ENCODE results near the gene AMBN.

AMBN gene, protein sequence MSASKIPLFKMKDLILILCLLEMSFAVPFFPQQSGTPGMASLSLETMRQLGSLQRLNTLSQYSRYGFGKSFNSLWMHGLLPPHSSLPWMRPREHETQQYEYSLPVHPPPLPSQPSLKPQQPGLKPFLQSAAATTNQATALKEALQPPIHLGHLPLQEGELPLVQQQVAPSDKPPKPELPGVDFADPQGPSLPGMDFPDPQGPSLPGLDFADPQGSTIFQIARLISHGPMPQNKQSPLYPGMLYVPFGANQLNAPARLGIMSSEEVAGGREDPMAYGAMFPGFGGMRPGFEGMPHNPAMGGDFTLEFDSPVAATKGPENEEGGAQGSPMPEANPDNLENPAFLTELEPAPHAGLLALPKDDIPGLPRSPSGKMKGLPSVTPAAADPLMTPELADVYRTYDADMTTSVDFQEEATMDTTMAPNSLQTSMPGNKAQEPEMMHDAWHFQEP

DNA sequence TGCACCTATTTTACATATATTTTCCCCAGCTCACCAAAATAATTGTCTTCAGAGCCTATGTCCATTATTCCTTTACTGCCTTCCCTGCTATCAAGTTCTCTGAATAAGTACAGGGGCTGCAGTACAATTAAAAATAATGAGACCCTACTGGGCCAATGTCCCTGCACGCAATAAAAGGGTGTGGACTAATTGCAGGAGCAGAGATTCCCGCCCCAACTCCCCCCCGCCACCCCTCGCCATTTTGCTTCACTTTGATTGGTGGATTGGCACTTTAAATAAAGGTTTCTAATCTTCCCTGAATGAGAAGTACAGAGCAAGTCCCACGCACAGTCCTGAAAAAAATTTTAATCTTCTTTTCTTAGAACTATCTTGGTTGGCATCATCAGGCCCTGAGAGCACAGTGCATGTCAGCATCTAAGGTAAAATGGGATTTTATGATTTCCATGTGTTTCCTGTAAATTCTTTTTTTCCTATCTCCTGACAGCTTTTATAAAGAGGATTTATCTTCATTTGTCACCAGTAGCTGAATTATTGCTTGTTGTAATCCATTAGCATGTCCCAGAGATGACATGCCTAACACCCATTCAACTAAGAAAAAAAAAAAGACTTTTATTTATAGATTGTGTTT lies at the start of gene AMBN:
TSS of gene AMBN (plus strand) at position 302 of the 628 bp plus-strand sequence. CDS start at position 405, 103 bp downstream.
- no peak for DNase-seq

DNA sequence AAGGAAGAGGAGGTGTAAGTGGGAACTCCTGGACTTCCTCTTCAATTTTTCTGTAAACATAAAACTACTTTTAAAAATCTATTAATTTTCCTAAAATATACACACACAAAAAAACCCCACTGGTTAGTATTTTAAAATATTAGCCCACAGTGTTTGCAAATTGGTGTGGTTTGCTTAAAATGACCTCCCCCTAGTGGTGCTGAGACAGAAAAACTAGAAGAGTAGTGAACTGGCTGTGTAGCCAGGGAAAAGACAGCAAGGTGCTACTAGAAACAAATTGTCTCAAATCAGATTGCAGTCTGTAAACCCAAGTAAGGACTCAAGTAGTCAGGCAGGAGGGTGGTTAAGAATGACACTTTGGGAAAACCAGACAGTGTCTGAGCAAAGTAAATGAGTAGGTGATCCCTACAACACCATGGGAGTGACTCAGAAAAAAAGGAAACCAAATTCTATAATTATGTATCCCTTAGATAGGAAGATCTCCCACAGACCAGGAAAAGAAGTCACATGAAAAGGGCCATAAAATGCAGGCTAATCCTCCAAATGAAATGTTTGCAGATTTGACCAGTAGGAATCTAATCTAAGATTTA lies 47.7 kb upstream of the AMBN start:
- no peak for DNase-seq

DNA sequence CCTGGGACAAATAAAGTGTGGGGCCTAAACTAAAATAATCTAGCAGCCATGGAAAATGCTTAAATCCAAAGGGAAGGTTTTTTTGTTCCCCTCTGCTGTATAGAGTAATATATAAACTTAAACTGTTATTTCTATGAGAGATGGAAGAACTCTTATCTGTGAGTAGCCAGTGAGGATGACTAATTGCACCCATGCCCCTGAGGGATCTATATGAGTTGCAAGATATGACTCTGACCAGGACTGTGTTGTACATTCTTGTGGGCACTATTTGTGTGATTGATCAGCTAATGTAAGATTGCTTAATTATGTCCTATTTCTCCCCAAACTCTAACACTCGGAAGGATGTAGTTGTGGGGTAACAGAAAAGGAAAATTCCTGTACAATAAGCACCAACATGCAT lies 35.2 kb upstream of the AMBN start:
- no peak for DNase-seq

DNA sequence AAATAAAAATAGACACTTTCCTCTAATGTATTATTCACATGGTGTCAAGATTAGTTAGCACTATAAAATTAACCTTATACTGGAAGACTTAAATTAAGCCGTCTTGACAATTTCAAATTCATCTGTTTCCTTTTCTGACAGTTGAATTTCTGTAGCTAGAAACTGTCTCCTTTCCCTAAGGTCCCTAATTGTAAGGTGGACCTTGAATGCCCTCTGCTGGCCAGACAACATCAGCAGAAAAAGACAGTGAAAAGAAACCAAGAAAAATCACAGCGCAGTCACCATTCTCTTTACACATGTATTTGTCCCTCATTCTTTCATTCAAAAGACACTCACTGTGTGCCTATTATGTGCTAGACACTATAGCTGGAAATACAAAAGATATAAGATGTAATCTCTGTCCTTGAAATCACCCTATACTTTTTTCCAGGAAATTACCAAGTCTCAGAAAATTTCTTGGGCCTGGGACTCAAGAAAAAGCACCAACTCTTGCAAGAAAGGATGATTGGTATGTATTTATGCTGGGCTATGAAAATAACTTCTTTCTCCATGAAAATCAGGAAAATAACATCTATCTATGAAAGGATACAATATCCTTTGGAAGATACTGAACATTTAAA lies 32.7 kb upstream of the AMBN start:
- peak in 1 of 2 donors; percentile 24 for DNase-seq

DNA sequence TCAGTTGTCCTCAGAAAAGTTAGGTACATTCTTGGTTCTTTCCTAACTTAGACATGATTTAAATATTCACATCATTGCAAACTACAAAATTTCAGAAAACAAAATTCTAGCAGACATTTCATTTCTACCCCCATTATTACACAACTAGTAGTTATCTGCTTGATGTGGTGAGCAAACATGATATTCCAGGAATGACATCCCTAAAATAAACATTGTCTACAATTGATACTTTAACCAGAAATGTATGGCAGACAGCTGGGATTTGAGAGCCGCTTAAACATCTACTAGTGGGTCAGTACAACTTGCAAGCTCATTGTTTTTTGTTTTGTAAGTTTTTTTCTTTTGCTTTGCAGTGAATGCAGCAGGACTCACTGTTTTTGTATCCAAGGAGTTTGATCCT lies 32.1 kb upstream of the AMBN start:
- no peak for DNase-seq

DNA sequence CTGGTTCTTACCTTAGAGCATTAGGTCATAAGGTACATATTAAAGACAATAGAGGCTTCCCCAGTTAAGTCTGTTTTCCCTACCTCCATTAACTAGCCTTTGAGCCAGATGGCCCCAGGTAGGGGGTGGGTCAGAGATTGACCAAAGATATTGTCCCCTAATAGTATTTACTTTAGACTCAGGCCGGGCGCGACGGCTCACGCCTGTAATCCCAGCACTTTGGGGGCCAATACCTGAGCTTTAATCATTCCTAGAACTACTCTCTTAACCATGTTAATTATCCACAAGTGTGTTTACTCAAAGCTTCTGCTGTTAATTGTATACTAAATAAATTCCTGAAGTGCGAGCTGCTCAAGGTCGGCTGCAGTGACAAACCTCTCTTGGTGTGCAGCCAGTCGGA lies 28.0 kb upstream of the AMBN start:
- DNase-seq: no peak

DNA sequence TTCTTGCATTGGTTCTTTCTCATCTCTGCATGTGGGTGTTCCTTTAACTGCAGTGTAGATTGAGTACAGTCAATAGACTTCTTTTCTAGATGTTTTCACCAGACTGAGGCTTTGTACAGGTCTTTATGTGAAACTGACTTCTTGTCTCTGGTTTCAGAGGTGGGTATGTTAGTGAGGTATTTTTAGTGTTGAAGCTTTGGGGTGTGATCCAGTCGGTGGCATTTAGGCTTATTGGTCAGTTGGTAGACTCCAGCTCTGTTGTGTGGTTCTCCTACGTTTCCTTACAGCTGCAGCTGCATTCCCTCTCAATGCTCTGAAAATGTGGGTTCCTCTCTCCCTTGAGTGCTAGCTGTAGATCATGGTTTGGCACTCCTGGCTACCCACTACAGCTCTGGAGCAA lies 21.3 kb upstream of the AMBN start:
- no peak for DNase-seq

DNA sequence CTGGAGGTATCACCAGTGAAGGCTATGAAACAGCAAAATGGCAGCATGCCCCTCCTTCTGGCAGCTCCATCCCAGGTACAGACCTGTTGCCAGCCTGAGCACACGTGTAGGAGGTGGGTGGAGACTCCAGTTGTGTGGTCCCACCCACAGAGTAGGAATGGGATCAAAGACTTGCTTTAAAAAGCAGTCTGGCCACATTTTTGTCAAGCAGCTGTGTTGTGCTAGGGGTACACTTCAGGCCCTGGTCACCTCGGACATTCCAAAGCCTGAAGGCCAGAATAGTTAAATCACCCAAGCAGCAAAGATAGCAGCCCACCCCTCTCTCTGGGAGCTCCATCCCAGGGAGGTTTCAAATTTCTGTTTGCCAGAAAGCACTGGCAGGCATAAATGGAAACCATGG lies 20.3 kb upstream of the AMBN start:
- no peak for DNase-seq

DNA sequence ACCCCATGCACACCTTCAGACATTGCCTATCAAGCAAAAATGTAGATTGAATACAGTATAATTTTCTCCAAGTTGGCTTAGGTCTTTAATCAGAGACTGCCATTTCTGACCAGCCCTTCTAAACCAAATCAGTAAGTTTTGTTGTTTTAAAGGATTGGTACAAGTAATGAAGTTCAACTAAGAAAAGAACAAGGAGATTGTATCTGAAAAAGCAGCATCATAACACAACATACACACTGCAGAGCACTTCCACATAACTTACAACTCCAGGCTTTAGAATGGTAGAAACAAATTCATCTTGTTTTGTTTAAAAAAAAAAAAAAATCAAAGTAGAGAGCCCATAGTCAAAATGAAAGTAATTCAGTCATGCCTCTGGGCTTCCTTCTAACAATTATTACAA lies 16.1 kb upstream of the AMBN start:
- DNase-seq: no peak

DNA sequence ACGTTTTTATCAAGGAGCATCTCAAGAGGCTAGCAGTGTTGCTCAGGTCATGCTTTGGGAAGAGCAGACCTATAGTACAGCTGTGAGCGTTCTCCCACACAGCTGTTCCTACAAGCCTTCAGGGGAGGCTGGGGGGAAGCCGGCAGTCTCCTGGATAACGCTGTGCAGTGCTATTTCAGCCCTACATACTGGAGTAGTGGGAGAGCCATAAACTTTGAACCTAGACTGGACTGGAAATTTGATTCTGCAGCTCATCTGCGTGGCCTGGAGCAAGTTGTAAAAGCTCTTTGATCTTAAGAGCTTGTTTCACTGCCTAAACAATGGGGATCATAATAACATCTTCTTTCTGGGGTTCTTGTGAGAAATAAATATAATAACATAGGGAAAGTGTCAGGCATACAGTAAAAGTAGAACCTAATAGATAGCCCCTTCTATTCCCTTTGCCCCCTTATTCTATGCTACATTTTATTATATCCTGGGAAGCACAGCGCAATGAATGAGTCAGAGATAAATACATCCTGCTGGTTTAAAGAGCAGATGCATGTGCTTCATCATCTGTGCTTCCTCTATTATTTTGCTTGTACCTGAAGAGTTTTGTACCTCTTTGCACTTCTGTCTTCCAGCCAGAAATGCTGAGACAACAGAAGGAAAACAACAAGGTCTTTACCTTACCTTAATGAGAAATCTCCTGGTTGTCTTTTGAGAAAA lies 14.7 kb upstream of the AMBN start:
- no peak for DNase-seq

DNA sequence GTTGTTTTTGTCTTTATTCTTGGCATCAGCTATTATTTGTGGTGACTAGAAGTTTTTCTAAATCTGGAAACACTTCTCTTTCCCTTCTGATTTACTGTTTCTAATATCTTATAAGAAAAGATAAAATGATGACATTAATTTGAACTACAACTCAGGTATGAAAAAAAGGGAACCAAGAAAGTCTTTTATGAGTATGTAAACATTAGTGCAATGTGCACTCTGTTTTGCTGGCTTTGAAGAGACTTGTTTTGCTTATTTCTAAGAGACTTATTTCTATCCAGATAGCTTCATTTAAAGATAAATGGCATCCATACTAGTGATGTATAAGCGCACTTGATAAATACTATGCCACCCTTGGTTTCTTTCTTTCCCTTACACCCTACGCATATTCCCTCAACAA lies 10.1 kb upstream of the AMBN start:
- no peak for DNase-seq

DNA sequence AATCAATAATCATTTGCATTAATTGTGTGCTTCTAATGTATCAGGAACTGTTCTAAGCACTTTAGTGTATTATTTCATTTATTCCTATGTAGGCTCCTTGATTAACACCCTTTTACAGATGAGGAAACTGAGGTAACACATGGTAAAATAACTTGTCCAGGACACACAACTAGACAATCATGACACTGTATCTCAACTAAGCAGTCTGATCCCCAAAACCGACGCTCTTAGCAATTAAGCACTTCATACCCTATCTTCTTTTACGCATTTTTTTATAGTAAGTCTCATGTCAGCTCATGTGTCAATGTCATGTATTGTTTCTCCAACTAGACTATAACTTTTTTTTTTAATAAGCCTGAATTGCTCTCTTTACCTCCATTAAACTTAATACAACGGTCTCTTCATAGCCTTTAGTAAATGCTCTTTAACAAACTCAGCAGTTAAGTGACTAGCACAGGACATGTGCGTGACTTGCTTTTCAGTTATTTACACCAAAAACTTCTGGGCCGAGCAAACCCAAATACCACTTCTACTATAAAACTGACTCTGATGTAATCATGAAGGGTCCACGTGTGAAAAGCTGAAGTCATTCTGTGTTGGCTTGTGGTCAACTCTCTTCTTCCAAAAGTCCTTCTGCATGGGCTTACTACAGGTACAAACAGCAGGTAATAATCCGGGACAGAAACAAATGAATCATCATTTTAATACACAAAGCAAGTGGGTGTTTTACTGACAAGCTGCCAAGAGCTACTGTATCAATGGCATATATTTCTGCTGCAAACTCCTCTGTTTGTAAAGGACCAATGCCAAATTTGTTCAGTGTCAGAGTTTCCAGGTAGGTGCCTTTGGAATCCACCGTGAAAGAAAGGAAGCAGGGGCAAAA lies 7.9 kb upstream of the AMBN start:
- no peak for DNase-seq

DNA sequence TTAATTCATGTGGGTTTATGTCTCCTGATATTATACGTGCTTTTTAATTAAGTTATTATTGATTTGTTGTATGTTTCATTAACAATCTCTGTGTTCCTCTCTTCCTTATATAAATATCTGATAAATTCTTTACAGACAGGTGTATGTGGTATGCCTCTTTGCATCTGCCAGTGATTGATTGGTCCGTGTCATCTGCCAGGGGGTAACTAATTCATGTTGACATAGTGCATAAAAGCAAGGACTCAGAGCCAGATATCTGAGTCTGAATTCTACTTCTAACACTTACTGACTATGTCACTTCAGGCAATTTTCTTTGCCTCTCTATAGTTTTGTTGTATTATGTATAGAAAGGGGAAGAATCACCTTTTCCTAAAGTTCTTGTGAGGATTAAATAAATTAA lies 5.2 kb upstream of the AMBN start:
- DNase-seq: no peak

DNA sequence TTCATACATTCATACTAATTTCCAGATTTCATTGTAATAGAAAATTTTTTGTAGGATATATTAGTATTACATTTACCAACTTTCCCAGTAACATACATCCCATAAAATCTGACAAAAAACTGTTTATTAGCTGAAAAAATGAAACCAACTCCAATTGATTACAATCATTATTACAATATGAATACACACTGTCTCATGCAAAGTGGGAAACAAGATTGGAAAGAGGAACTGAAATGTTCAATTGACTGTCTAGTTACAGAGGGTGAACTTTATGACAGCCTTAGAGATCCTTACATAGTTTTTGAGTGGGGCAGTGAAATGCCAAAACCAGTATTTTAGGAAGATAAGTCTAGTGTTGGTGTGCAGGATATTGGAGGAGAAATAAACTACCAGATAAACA lies 2.3 kb upstream of the AMBN start:
- no peak for DNase-seq

DNA sequence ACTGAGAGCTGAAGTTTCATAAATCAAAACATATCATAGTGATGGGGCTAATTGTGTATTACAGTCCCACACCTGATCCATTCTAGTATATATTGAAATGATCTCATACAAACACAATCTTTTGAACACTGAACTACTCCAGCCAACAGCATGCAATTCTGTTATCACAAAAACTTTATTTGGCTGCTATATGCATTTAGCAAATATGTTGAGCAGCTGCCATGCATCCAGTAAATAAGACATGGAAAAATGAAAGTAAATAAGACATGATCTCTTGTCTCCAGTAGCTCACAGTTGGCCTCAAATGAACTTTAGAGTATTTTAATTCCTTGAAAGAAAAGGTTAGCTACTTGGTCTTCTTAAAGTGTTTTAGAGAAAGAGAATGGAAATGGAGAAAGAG lies 2.1 kb downstream of the AMBN start:
- DNase-seq: no peak

DNA sequence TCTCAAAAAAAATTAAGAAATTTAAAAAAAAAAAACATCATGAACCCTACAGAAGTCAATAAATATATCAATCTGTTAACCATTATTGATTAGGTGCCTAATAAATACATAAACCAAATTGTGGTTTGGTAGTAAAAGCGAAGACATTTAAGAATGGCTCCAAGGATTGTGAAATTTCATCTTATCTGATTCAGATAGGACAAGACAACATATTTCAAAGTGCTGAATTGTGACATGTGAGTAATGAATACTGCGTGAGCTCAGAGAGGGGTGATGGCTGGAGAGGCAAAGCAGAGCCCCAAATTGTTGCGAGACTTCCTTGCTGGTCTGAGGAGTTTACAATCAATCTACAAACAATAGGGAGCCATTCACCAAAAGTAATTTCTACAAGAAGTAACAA lies 8.2 kb downstream of the AMBN start:
- no peak for DNase-seq

DNA sequence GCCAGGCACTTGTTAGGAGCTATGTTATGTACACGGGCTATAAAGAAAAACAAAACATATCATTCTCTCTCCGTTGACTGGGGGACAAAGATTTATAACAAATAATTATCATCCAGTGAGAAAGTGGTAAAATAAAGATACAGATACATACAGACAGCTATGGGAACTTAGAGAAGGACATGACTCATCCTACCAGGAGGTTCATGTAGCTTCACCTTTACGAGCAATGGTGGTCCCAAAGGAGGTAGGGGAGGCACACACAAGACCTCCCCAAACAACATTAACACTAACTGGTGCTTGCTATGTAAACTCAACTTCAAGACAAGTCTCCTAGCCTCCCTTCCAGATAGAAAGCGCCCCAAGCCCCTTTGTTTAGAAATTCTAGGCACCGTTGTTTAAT lies 8.9 kb downstream of the AMBN start:
- DNase-seq: no peak

DNA sequence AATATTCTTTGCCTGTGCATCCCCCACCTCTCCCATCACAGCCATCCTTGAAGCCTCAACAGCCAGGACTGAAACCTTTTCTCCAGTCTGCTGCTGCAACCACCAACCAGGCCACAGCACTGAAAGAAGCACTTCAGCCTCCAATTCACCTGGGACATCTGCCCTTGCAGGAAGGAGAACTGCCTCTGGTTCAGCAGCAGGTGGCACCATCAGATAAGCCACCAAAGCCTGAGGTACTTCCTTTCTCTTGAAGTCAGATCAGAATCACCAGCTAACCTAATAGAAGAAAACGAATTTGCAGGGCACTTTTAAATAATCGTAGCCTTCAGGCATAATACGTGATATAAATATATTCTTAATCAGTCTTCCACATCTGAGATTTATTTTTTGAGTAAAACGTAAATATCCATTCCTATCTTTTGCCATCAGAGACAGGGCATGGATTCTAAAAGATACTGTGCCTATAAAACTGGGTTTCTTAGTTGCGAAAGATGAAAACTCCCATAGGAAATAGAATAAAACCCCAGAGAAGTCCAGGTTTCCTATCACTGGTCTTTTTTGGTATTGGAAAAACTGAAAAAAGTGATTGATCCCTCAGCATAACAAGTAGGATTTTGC lies 9.5 kb downstream of the AMBN start:
- DNase-seq: peak in 1 of 2 donors; percentile 36

DNA sequence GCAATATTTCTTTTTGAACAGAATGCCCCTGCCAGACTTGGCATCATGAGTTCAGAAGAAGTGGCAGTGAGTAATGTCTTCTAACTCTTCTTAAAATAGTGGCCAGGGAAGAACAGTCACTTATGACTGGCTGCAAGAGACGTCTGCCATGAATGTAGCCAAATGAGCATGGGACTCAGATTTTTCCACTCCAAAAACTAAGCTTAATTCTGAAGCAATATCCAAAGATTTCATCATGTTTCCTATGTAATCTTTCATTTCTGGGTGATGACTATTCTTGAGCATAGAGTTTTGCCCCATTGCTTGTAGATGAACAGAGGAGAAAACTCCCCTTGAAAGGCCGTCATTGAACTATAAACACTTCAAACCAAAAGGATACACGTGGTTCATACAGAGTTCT lies 11.8 kb downstream of the AMBN start:
- DNase-seq: no peak

DNA sequence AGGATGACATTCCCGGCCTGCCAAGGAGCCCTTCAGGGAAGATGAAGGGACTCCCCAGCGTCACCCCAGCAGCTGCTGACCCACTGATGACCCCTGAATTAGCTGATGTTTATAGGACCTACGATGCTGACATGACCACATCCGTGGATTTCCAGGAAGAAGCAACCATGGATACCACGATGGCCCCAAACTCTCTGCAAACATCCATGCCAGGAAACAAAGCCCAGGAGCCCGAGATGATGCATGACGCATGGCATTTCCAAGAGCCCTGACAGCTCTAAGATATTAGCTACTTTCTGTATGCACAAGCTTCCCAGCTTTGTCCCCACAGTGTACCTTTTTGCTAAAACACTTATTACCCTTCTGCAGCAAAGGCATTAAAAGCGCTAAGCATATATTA lies 14.4 kb downstream of the AMBN start:
- no peak for DNase-seq

DNA sequence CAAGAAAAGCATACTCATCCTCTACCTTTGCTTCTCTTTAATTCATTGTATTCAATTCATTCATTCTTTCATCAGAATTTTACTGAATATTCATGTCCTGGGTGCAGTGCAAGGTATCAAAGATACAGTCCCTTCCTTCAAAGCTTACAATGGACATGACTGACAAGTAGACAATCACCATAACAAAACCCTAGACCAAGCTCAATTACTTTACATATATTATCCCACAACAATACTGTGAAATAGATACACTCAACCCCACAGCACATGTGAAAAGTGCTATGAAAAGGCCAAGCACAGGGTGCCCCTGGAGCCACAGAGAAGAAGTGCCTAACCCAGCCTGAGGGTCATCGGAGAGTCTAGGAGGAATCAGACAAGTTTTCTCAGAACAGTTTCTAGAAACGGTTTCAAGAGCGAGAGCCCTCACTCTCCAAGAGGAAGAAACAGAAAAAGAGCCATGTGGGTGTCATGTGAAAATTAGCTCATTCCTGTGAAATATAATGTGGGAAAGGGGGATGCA lies 15.3 kb downstream of the AMBN start:
- DNase-seq: no peak
